HUDEP-2 (cell line): ENCODE data around the gene PRKN.
"Not testable (repeated sequence)": the region's sequence is repeated elsewhere in the genome, so short reads cannot be mapped to it uniquely, and the experiment has no call there.

Source experiments
- DNase-seq, 76 experiments: peaks; one replicate each; lab custom pipeline; 2025; ENCODE audit not compliant: unreplicated experiment in 76 of 76; lab: John Stamatoyannopoulos, UW

Gene PRKN

GRCh38 chr6:162679681-162680080, 47.9 kb downstream of the PRKN start:
- DNase-seq, result no peak

- not testable (repeated sequence) for DNase-seq
These were observed 48.7 kb downstream of the PRKN start for GRCh38 chr6:162678896-162679295.

GRCh38 chr6:162675503-162675902, 52.1 kb downstream of the PRKN start:
- DNase-seq, result no peak

GRCh38 chr6:162674452-162674851, 53.1 kb downstream of the PRKN start:
- no peak for DNase-seq

GRCh38 chr6:162671580-162672165, 55.9 kb downstream of the PRKN start:
- DNase-seq, result no peak

GRCh38 chr6:162670345-162670744, 57.2 kb downstream of the PRKN start:
- DNase-seq, result no peak

- no peak for DNase-seq
These were observed 61.3 kb downstream of the PRKN start for GRCh38 chr6:162666246-162666645.

- no peak for DNase-seq
These were observed 73.8 kb downstream of the PRKN start for GRCh38 chr6:162653808-162654207.

- no peak for DNase-seq
These were observed 76.1 kb downstream of the PRKN start for GRCh38 chr6:162651505-162651904.

GRCh38 chr6:162649271-162649670, 78.3 kb downstream of the PRKN start:
- no peak for DNase-seq

GRCh38 chr6:162644153-162644552, 83.4 kb downstream of the PRKN start:
- DNase-seq, result no peak

GRCh38 chr6:162640756-162641155, 86.8 kb downstream of the PRKN start:
- no peak for DNase-seq

GRCh38 chr6:162639951-162640350, 87.6 kb downstream of the PRKN start:
- DNase-seq, result no peak

GRCh38 chr6:162638931-162639574, 88.5 kb downstream of the PRKN start:
- no peak for DNase-seq

GRCh38 chr6:162637317-162637716, 90.2 kb downstream of the PRKN start:
- no peak for DNase-seq

GRCh38 chr6:162636167-162636566, 91.4 kb downstream of the PRKN start:
- DNase-seq, result no peak

- no peak for DNase-seq
These were observed 96.0 kb downstream of the PRKN start for GRCh38 chr6:162631546-162631945.

GRCh38 chr6:162630069-162630468, 97.5 kb downstream of the PRKN start:
- DNase-seq, result no peak

GRCh38 chr6:162627825-162628224, 99.7 kb downstream of the PRKN start:
- DNase-seq, result no peak

- no peak for DNase-seq
These were observed 100.2 kb downstream of the PRKN start for GRCh38 chr6:162627362-162627761.

GRCh38 chr6:162626869-162627268, 100.7 kb downstream of the PRKN start:
- DNase-seq, result no peak

GRCh38 chr6:162625846-162626540, 101.6 kb downstream of the PRKN start:
- DNase-seq, result no peak
